ENCODE data around the gene COL9A3.

DNA sequence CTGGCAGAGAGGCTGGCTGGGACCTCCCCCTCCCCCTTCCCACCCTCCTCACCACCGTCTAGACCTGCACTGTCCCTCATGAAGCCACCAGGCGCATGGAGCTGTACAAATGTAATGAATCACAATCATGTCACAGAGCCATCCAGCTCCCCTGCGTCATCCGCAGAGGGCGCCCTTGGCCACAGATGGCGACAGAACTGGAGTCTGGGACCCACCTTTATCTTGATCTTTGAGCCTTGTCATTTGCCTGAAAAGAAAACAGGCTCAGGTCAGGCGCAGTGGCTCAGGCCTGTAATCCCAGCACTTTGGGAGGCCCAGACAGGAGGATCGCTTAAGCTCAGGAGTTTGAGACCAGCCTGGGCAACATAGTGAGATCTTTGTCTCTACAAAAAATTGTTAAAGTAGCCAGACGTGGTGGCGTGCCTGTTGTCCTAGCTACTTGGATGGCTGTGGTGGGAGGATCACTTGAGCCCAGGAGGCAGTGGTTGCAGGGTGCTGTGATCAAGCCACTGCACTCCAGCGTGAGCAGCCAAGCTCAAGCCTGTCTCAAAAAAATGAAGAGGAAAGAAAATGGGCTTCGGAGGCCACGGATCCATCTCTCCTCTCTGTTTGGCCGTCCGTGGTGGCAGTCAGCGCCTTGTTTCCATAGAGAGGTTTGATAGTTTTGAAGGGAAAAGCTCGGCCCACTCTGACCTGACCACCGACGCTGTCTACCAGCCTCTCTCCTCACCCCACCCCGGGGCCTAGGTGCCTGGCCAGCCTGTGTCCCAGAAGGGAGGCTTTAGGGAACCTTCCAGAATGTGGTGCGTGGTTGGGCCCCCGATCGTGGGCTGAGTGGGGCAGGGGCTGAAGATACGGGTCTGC, 6.2 kb downstream of the COL9A3 start:
- TF ChIP-seq CTCF (IDR thresholded peaks at IDR 0.05) (peak in 2 of 12 donors; percentile 8 to 15), POLR2A (IDR thresholded peaks at IDR 0.05) (no peak)
